ENCODE results near the gene ABCA5.

ABCA5 gene, protein sequence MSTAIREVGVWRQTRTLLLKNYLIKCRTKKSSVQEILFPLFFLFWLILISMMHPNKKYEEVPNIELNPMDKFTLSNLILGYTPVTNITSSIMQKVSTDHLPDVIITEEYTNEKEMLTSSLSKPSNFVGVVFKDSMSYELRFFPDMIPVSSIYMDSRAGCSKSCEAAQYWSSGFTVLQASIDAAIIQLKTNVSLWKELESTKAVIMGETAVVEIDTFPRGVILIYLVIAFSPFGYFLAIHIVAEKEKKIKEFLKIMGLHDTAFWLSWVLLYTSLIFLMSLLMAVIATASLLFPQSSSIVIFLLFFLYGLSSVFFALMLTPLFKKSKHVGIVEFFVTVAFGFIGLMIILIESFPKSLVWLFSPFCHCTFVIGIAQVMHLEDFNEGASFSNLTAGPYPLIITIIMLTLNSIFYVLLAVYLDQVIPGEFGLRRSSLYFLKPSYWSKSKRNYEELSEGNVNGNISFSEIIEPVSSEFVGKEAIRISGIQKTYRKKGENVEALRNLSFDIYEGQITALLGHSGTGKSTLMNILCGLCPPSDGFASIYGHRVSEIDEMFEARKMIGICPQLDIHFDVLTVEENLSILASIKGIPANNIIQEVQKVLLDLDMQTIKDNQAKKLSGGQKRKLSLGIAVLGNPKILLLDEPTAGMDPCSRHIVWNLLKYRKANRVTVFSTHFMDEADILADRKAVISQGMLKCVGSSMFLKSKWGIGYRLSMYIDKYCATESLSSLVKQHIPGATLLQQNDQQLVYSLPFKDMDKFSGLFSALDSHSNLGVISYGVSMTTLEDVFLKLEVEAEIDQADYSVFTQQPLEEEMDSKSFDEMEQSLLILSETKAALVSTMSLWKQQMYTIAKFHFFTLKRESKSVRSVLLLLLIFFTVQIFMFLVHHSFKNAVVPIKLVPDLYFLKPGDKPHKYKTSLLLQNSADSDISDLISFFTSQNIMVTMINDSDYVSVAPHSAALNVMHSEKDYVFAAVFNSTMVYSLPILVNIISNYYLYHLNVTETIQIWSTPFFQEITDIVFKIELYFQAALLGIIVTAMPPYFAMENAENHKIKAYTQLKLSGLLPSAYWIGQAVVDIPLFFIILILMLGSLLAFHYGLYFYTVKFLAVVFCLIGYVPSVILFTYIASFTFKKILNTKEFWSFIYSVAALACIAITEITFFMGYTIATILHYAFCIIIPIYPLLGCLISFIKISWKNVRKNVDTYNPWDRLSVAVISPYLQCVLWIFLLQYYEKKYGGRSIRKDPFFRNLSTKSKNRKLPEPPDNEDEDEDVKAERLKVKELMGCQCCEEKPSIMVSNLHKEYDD (N-terminal part only)

DNA sequence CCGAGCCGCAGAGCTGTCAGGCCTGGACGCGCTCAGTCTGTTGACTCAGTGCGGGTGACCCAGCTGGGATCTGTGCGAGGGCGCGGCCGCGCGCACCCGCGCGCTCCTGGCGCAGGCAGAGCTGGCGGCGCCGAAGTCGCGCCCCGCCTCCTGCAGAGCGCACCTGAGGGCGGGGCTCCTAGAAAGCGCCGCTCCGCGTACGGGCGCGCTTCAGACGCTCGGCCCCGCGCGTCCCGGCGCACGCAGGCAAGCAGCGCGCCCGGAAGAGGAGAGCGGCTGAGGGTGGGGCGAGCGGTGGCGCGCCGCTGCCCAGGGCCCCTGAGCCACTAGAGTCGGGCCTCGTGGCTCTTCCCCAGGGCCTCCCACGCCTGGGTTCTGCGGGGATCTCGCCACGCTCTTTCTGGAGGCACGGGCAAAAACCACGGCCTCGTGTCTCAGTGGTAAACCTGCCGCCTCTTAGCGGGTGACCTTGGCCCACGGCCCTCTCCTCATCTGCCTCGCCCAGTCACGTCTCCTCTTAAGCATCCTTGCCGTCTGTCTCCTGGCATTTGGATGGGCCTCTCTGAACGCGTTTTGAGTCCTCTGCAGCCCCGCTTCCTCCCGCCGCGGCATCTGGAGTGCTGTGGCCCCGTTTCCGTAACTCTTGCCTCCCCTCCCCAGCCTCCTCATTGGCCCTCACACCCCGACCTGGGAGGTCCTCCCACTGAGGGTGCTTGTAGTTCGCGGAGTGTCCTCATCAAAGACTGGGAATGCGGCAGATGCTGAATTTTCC lies at the start of gene ABCA5:
Gene ABCA5 (minus strand): TSS at position 74 of the 772 bp plus-strand sequence. CDS start 12,718 bp downstream, outside the sequence.
- DNase-seq (ENCODE audit: low read depth) = peak; percentile 49

DNA sequence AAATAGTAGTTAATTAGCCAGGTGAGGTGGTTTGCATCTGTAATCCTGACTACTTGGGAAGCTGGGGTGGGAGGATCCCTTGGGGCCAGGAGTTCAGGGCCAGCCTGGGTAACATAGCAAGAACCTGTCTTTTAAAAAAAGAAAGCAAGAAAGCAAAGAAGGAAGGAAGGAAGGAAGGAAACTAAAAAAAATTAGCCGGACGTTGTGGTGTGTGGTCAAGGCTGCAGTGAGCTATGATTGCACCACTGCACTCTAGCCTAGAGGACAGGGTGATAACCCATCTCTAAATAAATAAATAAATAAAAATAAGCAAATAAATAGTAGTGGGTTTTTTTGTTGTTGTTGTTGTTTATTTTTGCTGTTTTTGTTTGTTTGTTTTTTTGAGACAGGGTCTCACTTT lies 48.3 kb upstream of the ABCA5 start:
- DNase-seq (ENCODE audit: low read depth) = no peak

DNA sequence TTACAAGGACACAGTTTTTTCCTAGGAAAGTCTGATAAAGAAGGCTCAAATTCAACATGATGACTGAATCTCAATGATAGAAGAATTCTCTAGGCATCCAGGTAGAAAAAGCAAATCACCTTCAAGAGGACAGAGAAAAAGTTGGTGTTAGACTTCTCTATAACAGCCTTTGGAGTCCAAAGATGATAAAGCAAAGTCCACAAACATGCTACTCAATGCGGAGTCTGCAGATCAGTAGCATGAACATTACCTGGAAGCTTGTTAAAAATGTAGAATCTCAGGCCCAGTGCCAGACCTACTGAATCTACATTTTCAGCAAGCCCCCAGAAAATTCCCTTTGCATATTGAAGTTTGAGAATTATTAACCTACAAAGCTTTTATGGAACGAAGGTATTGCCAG lies 46.1 kb upstream of the ABCA5 start:
- no peak for DNase-seq (ENCODE audit: low read depth)

DNA sequence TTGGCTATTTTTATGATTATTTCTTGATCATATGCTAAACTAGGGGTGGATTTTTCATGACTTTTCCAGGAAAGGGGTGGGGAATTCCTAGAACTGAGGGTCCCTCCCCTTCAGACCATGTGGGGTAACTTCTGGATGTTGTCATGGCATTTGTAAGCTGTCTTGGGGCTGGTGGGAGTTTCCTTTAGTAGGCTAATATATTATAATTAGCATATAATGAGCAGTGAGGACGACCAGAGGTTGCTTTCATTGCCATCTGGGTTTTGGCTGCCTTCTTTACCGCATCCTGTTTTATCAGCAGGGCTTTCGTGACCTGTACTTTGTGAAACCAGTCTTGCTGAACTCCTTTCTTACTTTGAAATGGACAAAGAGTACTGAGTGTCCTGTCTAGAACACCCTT lies 40.4 kb upstream of the ABCA5 start:
- no peak for DNase-seq (ENCODE audit: low read depth)

DNA sequence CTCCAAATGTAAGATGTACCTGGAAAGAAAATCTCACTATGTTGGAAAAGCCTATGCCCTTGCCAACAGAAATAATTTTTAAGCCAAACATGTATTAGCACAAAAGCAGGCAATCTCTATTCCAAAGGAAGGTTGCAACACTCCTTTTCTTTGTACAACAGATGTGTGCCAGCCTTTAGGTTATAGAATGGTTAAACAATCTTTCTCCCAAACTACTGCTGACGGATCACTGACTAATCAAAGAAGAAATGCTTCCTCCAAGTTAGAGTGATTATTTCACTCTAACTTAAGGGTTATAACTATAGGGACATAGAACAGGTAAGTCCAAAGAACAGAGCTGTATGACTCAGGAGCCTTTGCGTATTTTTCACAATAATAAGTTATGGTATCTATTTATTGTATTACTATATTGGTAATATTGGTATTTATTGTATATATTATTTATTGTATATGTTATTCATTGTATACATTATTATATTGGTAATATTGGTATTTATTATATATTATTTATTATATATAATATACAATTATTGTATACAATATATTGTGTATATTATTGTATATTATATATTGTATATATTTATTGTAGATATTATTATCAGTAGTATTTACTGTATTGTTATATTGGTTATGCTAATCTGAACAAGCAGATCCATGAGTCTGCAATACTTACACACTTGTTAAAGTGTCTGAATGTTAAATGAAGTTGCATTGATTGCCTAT lies 36.7 kb upstream of the ABCA5 start:
- no peak for DNase-seq (ENCODE audit: low read depth)

DNA sequence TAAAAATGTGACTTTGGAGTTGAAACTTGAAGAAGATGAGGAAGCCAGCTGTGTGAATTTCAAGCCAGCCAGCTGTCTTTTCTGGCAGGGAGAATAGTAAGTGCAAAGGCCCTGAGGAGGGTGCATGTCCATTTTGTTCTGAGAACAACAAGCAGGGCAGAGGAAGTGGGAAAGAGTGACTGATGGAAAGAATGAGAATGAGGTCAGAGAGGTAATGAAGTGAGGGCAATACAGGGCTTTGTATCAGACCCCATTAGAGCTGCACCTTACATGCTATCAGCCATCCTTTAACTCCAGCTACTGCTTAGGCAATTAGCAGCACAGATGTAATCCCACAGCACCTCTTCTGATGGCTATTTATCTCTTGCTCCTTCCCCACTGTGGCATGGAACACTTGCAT lies 34.2 kb upstream of the ABCA5 start:
- DNase-seq (ENCODE audit: low read depth) = no peak

DNA sequence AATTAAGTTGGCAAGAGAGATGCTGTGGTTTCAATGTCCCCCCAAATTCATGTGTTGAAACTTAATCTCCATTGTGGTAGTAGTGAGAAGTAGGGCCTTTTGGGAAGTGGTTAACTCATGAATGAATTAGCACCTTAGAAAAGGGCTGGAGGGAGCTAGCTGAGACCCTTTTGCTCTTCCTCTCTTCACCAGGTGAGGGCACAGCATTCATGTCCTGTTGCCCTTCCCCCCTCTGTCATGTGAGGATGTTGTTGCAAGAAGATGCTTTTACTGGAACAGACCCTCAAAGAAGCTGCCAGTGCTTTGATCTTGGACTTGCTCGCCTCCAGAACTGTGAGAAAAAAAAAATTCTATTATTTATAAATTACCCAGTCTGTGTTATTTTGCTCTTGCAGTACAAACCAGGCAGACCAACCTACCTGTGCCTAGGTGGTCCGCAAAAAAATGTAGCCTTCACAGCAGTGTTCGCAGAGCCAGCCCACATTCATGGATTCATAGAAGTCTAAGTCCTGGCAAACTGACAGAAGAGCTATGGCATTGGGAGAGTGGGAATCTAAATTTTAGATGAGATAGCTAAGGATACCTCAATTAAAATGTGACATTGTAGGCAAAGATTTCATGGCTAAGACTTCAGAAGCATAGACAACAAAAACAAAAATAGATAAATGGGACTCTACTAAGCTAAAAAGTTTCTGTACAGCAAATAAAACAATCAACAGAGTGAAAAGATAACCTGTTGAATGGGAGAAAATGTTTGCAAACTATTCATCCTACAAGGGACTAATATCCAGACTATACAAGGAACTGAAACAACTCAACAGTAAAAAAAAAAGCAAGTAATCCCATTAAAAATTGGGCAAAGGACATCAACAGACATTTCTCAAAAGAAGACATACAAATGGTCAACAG lies 32.0 kb upstream of the ABCA5 start:
- DNase-seq (ENCODE audit: low read depth) = no peak

DNA sequence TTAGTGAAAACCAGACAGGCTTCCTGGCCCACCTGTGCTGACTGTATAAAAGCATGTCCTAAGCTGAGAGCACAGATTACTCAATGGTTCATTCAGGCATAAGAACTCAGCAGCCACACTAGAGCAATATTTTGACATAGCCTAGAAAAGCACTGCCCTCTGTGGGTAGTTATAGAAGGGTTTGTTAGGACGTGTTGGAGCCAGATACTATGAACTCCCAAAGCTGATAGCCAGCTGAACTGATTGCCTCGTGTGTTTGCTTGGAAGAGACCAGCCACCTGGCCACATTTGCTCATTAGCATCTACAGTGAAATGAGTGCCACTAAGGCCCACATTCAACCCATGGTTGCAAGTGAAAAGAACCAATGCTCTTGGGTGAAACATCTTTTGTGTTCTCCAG lies 30.8 kb upstream of the ABCA5 start:
- DNase-seq (ENCODE audit: low read depth) = no peak

DNA sequence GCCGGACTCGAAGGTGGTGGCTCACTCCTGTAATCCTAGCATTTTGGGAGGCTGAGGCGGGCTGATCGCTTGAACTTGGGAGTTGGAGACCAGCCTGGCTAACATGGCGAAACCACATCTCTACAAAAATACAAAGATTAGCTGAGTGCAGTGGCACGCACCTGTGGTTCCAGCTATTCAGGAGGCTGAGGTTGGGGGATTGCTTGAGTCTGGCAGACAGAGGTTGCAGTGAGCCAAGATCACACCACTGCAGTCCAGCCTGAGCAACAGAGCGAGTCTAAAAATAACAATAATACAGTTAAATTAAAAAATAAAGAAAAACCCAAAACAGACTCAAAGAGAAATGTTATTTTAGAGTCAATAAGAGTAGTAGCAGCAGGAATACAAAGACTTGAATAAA lies 29.7 kb upstream of the ABCA5 start:
- no peak for DNase-seq (ENCODE audit: low read depth)

DNA sequence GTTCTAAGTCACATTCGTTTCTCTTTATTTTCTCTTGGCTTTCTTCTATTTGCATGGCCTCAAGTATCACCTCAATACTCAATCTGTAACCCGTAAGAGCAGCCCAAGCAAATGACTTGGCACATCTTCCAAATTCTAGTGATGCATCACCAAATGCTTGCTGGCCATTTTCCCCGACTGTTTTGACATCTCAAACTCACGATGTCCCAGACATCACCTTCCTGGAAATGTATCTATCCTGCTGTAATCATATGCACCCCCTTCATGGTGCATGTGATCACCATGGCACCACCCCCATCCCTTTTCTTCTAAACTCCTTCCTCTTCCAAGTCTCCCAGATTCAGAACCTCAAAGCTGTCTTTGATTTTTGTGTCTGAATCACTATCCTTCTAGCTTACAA lies 24.0 kb upstream of the ABCA5 start:
- DNase-seq (ENCODE audit: low read depth) = no peak

DNA sequence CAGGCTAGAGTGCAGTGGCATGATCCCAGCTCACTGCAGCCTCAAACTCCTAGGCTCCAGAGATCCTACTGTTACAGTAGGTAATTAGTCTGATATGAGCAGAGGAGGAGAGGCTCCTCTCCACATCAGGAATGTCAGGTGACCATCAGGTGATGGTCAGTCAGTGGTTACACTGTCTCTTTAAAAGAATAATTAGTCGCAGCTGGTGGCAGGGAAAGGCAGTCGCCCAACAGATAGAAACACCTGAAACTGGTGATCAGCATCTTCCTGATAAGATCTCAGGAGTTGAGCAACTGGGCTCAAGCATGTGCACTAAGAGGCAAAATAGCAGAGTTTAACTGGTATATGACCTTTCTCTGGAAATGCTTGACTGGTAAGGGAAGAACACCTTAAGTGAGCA lies 21.5 kb upstream of the ABCA5 start:
- no peak for DNase-seq (ENCODE audit: low read depth)

DNA sequence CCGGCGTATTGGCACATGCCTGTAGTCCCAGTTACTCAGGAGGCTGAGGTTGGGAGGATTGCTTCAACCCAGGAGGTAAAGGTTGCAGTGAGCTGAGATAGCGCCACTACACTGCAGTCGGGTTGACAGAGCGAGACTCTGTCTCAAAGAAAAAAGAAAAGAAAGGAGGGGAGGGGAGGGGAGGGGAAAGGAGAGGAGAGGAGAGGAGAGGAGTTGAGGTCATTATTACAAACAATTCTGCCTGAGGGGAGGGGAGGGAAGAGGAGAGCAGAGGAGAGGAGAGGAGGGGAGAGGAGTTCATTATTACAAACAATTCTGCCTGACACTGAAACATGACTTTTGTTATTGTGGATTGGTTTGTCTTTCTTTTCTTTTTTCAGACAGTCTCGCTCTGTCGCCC lies 19.8 kb upstream of the ABCA5 start:
- no peak for DNase-seq (ENCODE audit: low read depth)

DNA sequence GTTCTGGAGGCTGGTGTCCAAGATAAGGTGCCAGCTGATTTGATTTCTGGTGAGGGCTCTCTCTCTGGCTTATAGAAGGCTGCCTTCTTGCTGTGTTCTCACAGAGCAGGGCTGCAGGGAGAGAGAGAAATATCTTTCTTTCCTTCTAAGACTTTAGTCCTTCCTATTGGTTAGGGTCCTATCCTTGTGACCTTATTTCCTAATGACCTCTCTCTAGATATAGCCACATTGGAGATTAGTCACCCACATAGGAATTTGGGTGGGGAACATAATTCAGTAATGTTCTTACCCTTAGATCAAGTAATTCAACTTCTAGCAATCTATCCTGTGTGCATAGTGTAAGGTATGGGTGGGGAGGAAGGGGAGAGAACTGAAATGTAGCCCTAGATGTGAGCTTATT lies 18.0 kb upstream of the ABCA5 start:
- DNase-seq (ENCODE audit: low read depth) = no peak

DNA sequence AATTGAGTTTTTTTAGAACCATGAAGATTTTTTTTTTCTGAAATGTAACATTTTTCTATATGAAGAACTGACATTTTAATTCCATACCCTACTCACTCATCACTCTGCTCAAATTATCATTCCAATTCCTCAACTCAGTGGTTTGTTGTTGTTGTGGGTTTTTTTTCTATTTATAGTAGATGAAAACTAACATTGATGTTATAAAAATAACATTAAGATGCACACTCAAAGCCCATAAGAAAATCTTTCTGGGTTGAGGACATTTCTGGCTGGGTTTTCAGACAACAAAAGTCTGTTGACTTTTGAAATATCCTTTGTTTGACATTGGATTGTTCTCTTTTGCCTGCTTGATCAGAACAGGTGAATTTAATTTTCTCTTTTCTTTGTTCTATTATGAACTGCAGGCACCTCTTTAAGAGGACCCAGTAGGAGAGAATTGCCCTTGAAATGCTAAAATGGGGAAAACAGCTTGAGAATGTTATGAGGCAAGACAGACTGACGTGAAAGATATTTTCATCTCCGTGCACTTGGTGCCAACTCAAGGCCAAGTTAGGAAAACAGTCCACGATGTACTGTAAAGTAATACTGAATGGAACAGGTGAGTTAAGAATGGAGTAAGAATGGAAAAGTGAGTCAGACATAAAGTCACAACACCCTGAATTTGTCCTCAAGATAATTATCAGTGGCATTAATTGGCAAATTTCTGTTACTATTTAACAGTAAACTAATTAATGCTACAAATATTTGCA lies 16.1 kb upstream of the ABCA5 start:
- DNase-seq (ENCODE audit: low read depth) = no peak

DNA sequence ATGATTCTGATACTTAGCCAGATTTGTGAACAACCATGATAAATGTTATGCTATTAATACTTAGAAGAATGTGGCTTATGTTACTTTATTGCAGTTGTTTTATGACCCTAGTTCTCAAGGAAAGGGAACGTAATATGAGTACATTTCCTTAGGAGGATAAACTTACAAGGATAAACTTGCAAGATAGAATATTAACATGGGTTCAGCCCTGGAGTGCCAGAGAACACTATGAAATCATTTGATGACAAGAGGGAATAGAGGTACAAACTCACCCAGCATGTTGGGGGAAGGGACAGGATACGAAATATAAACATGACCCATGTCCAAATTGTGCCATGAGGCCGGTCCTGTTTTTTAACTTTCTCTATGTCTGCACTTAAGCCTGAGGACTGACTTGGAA lies 13.0 kb upstream of the ABCA5 start:
- no peak for DNase-seq (ENCODE audit: low read depth)

DNA sequence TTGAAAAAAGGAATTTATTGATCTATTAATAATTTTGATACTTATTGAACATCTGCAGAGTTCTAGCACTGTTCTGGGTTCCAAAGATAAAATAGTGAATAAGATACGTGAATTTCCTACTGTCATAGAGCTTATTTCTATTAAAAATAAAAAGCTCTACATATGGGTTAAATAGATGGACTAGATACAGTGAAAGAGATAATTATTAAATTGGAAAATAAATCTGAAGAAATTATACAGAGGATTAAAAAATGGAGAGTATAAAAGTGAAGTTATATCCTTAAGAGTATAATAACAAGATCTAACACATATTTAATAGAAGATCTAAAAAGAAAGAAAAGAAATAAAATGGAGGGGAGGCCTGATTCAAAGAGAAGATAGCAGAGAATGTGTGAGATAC lies 10.1 kb upstream of the ABCA5 start:
- no peak for DNase-seq (ENCODE audit: low read depth)

DNA sequence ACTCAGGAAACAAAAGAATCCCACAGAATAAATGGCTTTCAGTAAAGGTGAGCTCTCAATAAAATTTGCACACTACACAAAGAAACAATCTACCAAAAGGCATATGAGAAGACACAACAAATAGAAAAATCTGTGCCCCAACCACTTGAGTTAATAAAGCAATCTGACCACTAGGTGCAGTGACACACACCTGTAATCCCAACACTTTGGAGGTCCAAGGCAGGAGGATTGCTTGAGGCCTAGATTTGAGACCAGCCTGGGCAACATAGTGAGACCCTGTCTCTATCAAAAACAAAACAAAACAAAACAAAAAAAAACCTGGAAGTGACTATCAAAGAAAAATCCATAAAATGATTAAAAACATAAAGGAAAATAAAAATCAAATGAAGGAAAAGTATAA lies 9.6 kb upstream of the ABCA5 start:
- no peak for DNase-seq (ENCODE audit: low read depth)

DNA sequence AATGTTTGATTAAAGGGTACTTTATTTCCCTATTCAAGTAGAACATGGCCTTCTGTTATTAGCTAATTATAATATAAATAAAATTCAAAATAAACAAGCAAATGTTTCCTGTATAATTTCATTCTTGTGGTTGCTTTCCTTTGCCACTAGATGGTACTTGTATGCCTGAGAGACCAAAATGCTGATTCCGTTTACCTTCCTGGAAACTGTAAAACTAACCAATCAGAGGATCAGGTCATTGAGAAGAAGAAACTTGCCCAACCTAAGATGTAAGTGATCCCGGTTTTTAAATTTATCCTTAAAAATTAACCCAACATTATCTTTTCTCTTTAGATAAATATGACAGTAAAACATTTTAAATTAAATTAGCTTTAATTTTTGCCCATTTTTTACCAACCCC lies 8.1 kb upstream of the ABCA5 start:
- peak; percentile 15 for DNase-seq (ENCODE audit: low read depth)

DNA sequence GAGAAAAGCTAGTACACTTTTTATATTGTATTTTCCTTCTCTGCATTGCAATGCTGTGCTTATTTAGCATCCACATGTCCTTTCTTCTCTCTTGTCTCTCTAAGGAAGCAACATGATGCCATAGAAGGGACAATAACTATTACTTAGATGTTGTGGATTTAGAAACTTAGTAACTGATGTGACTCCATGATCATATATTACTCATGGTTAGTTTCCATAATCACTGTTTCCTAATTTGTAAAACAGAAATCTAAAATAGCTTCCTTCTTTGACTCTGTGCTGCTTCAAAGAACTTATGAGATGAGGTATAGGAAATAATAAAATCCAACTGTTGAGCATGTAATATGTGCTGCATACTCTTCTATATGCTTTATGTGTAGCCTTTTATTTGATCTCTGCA lies 6.6 kb upstream of the ABCA5 start:
- no peak for DNase-seq (ENCODE audit: low read depth)
